PFSK-1 (cell line): ENCODE measurements around the gene ZNF672.

ENCODE experiments used
- POLR2AphosphoS5 ChIP-seq: IDR thresholded peaks from 2 replicates; pipeline ENCODE4 v1.6.1; 2012; ENCODE audit warnings: low read depth, mild to moderate bottlenecking, control low read depth, low read length, moderate library complexity
- TF ChIP-seq, protein P1 (sequence below), 2 experiments: IDR thresholded peaks; 2 replicates each; pipeline versions ENCODE4 v1.6.1 to v1.8.0; 2011 to 2012; ENCODE audit warnings: low read depth in 2 of 2, low read length in 2 of 2, control low read depth in 1 of 2, inconsistent platforms in 1 of 2, mild to moderate bottlenecking in 1 of 2, moderate library complexity in 1 of 2; ENCODE audit not compliant: insufficient read depth in 1 of 2

DNA sequence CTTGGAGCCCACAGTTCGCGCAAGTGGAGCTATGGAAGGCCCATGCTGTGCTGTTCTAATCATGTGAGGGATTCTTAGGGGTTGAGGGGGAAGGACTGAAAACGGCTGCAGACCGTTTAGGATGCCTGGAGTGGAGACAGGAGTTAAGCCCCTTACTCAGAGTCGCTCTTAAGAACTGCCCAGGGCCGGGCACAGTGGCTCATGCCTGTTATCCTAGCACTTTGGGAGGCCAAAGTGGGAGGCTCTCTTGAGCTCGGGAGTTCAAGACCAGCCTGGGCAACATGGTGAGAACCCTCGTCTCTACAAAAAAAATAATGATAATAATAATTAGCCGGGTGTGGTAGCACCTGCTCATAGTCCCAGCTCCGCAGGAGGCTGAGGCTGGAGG is 1.1 kb downstream of the ZNF672 start:
- no peak for TF ChIP-seq POLR2AphosphoS5
- TF ChIP-seq, protein P1, sequence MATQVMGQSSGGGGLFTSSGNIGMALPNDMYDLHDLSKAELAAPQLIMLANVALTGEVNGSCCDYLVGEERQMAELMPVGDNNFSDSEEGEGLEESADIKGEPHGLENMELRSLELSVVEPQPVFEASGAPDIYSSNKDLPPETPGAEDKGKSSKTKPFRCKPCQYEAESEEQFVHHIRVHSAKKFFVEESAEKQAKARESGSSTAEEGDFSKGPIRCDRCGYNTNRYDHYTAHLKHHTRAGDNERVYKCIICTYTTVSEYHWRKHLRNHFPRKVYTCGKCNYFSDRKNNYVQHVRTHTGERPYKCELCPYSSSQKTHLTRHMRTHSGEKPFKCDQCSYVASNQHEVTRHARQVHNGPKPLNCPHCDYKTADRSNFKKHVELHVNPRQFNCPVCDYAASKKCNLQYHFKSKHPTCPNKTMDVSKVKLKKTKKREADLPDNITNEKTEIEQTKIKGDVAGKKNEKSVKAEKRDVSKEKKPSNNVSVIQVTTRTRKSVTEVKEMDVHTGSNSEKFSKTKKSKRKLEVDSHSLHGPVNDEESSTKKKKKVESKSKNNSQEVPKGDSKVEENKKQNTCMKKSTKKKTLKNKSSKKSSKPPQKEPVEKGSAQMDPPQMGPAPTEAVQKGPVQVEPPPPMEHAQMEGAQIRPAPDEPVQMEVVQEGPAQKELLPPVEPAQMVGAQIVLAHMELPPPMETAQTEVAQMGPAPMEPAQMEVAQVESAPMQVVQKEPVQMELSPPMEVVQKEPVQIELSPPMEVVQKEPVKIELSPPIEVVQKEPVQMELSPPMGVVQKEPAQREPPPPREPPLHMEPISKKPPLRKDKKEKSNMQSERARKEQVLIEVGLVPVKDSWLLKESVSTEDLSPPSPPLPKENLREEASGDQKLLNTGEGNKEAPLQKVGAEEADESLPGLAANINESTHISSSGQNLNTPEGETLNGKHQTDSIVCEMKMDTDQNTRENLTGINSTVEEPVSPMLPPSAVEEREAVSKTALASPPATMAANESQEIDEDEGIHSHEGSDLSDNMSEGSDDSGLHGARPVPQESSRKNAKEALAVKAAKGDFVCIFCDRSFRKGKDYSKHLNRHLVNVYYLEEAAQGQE (IDR thresholded peaks at IDR 0.05; ENCODE audit: insufficient read depth in 1 of 2, low read depth in 2 of 2, low read length in 2 of 2), result no peak
